ENCODE data around the gene CXorf38.

CXorf38 gene, protein sequence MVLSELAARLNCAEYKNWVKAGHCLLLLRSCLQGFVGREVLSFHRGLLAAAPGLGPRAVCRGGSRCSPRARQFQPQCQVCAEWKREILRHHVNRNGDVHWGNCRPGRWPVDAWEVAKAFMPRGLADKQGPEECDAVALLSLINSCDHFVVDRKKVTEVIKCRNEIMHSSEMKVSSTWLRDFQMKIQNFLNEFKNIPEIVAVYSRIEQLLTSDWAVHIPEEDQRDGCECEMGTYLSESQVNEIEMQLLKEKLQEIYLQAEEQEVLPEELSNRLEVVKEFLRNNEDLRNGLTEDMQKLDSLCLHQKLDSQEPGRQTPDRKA

GRCh38 chrX:40647307-40648197, at the start of gene CXorf38:
Gene CXorf38 (minus strand): TSS chrX:40647561. CDS start chrX:40647520, 41 bp downstream.
- in situ Hi-C loops (cut with MboI; ENCODE audit: low pct_unique_long_range_greater_than_20kb, low sequenced_read_pairs): no loop called here
- peak; percentile 96 for DNase-seq

DNA sequence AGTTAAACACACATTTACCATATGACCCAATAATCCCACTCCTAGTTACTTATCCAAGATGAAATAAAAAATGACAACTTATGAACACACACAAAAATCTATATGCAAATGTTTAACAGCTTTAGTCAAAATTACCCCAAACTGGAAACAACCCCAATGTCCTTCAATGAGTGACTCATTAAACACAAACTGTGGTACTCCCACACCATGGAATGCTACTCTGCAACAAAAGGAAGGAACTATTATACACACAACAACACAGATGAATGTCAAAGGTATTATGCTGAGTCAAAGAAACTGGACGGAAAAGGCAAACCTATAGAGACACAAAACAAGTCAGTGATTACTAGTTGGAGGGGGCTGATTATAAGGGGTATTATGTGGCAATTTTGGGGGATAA, 47.4 kb upstream of the CXorf38 start:
- in situ Hi-C loops (cut with MboI; ENCODE audit: low pct_unique_long_range_greater_than_20kb, low sequenced_read_pairs): no loop called here
- DNase-seq: no peak

GRCh38 chrX:40688929-40689328, 41.6 kb upstream of the CXorf38 start:
- no peak for DNase-seq
- in situ Hi-C loops (cut with MboI; ENCODE audit: low pct_unique_long_range_greater_than_20kb, low sequenced_read_pairs): no loop called here

GRCh38 chrX:40687169-40687568, 39.8 kb upstream of the CXorf38 start:
- DNase-seq: no peak
- in situ Hi-C loops (cut with MboI; ENCODE audit: low pct_unique_long_range_greater_than_20kb, low sequenced_read_pairs): no loop called here

DNA sequence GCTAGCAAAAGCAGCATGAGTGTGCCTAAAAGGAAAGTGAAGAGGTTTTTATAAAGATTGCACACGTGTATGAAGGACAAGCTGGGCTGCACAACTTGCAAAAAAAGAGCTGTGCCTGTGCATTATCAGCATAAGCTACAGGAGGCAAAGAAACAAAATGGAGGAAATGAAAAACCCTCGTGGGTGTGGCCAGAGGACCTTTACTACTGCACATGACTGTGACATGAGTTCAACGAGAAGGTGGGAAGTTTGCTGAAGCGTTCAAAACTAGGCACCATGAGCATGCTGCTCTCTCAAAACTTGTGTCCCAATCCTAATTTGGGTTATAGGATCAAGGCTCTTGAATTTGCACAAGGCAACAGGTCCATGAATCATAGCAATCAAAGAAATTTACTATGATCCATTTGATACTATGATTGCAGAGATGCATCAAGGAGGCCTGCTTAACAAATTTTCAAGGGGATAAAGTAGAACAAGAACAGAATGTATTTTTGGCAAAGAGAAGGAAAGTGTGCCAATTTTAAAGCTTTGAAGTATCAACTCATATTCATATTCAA, 38.1 kb upstream of the CXorf38 start:
- in situ Hi-C loops (cut with MboI; ENCODE audit: low pct_unique_long_range_greater_than_20kb, low sequenced_read_pairs): no loop called here
- DNase-seq: no peak

GRCh38 chrX:40684092-40684491, 36.7 kb upstream of the CXorf38 start:
- in situ Hi-C loops (cut with MboI; ENCODE audit: low pct_unique_long_range_greater_than_20kb, low sequenced_read_pairs): no loop called here
- no peak for DNase-seq

GRCh38 chrX:40683245-40683644, 35.9 kb upstream of the CXorf38 start:
- in situ Hi-C loops (cut with MboI; ENCODE audit: low pct_unique_long_range_greater_than_20kb, low sequenced_read_pairs): no loop called here

GRCh38 chrX:40671126-40671525, 23.8 kb upstream of the CXorf38 start:
- in situ Hi-C loops (cut with MboI; ENCODE audit: low pct_unique_long_range_greater_than_20kb, low sequenced_read_pairs): loop anchor here (25.0 kb wide), 1 partner anchor 116 kb away; no protein-coding TSS in a partner anchor
- no peak for DNase-seq

More at GRCh38 chrX:40683245-40683644, 35.9 kb upstream of the CXorf38 start:
- no peak for DNase-seq

DNA sequence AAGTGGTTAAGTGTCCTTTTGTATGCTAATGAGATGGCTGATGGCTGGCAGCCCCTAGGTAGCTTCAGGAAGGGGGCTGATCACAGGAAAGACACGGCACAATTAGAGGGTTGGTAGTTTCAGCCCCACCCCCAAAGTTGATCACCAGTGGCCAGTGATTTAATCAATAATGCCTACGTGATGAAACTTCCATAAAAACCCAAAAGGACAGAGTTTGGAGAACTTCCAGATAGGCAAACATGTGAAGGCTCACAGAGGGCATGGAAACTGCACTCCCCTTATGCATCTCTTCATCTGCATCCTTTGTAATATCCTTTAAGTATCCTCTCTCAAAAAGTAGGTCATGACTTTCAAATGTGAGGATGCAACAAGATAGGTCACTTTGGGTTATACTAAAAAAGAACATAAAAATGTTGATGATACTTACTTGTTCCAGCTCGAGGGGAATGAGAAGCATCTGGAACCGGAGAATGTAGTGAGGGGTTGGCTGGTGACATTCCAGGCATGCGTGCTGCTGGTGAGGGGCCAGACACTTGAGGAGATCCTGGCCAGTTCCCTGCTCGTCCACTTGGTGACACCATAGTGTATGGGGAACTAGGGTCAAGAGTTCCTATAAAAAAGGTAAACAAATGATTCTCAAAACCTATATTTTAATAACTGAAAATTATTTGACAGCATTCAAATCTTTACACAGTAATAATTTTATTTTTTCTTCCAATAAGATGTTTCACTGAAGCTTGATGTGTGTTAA, 16.7 kb upstream of the CXorf38 start:
- no peak for DNase-seq
- in situ Hi-C loops (cut with MboI; ENCODE audit: low pct_unique_long_range_greater_than_20kb, low sequenced_read_pairs): loop anchor here (25.0 kb wide), 1 partner anchor 123 kb away; no protein-coding TSS in a partner anchor

GRCh38 chrX:40663078-40663740, 15.8 kb upstream of the CXorf38 start:
- in situ Hi-C loops (cut with MboI; ENCODE audit: low pct_unique_long_range_greater_than_20kb, low sequenced_read_pairs): loop anchor here (25.0 kb wide), 1 partner anchor 124 kb away; no protein-coding TSS in a partner anchor
- DNase-seq: no peak

- no peak for DNase-seq
- in situ Hi-C loops (cut with MboI; ENCODE audit: low pct_unique_long_range_greater_than_20kb, low sequenced_read_pairs): loop anchor here (25.0 kb wide), 1 partner anchor 126 kb away; no protein-coding TSS in a partner anchor
These were observed 14.1 kb upstream of the CXorf38 start for GRCh38 chrX:40661489-40661888.

- in situ Hi-C loops (cut with MboI; ENCODE audit: low pct_unique_long_range_greater_than_20kb, low sequenced_read_pairs): loop anchor here (25.0 kb wide), 1 partner anchor 127 kb away; no protein-coding TSS in a partner anchor
- no peak for DNase-seq
These were observed 13.0 kb upstream of the CXorf38 start for GRCh38 chrX:40660381-40660780.

- DNase-seq: no peak
- in situ Hi-C loops (cut with MboI; ENCODE audit: low pct_unique_long_range_greater_than_20kb, low sequenced_read_pairs): loop anchor here (25.0 kb wide), 1 partner anchor 134 kb away; no protein-coding TSS in a partner anchor
These were observed 6.2 kb upstream of the CXorf38 start for GRCh38 chrX:40653535-40653934.

DNA sequence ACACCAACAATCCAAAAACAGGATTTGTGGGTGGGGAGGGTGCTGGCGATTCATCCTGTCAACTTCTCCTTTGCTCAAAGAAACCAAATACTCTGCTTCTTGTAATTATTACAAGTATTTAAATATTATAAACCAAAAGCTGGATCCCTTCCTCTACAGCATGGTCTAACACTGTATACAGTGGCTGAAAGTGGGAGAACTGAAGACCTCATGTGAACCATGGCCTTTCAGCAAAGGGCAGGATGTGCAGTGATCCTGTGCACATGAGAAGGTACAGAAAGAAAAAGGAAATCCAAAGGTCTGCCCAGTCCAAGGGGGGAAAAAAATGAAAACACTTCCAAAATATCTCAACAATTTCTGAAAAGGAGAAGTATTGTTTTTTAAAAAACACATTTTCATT, 5.3 kb upstream of the CXorf38 start:
- in situ Hi-C loops (cut with MboI; ENCODE audit: low pct_unique_long_range_greater_than_20kb, low sequenced_read_pairs): loop anchor here (25.0 kb wide), 1 partner anchor 135 kb away; no protein-coding TSS in a partner anchor
- no peak for DNase-seq

- peak; percentile 76 for DNase-seq
- in situ Hi-C loops (cut with MboI; ENCODE audit: low pct_unique_long_range_greater_than_20kb, low sequenced_read_pairs): loop anchor here (25.0 kb wide), 1 partner anchor 136 kb away; no protein-coding TSS in a partner anchor
These were observed 4.4 kb upstream of the CXorf38 start for GRCh38 chrX:40651620-40652223.

- DNase-seq: peak; percentile 52
- in situ Hi-C loops (cut with MboI; ENCODE audit: low pct_unique_long_range_greater_than_20kb, low sequenced_read_pairs): no loop called here
These were observed 663 bp downstream of the CXorf38 start for GRCh38 chrX:40646489-40647306.

DNA sequence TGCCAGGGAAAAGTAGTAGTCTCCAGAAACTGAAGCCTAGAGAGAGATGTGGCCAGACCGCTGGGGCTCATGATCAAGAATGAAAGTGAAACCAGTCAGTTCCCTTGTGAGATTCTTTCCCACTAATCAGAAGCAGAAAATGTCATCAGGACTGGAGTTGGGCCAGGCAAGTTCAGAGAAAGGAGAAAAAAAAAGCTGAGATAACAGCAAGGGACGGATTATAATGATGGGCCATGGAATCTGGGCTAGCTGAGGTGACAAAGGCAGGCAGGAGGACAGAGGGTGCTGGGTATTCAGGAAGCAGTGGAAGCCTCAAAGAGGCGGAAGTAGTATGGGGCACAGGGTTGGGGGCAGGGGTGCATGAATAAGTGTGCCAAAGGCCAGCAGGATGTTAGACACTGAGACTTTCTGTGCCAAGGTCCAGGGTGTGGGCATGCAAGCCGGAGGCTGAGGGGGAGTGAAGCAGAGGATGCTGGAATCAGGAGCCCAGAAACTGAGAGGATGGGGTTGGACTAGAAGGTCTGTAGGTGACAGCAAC, 2.5 kb downstream of the CXorf38 start:
- DNase-seq: peak; percentile 79
- in situ Hi-C loops (cut with MboI; ENCODE audit: low pct_unique_long_range_greater_than_20kb, low sequenced_read_pairs): no loop called here
